GM12874 (cell line): Measurements from ENCODE around the gene C1R.

Experiments used
- CTCF ChIP-seq: IDR thresholded peaks from 2 replicates; pipeline ENCODE4 v1.5.1; 2011; ENCODE audit warnings: low read depth, mild to moderate bottlenecking, control low read depth, low read length, moderate library complexity; ENCODE audit not compliant: insufficient read depth

Gene C1R

DNA sequence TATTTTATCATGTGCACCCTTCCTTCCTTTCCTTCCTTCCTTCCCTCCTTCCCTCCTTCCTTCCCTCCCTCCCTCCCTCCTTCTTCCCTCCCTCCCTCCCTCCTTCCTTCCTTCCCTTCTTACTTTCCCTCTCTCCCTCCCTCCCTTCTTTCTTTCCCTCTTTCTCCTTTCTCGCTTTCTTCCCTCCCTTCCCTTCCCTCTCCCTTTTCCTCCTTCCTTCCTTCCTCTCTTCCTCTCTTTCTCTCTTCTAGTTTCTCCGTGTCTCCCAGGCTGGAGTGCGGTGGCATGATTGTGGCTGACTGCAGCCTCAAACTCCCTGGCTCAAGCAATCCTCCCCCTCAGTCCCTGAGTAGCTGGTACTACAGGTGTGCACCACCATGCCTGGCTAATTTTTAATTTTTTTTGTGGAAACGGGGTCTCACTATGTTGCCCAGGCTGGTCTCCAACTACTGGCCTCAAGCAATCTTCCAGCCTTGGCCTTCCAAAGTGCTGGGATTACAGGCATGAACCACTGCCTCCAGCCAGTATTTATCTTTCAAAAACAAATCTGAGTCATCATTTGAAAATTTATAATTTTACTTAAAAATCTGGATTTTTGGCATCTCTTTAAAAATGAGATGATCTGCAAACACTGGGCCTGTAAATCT, 8.9 kb upstream of the C1R start:
- no peak for TF ChIP-seq CTCF

DNA sequence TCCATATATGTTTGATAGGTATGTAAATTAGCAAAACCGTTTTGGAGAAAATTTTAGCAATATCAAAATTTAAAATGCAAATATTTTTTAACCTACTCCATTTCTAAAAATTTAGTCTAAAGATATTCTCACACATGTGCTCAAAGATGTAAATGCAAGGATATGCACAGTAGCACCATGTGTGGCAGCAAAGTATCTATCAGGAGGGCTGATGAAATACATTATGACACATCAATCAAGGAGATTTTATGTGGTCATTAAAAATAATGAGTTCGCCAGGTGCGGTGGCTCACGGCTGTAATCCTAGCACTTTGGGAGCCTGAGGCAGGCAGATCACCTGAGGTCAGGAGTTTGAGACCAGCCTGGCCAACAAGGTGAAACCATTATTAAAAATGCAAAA, 8.0 kb upstream of the C1R start:
- TF ChIP-seq CTCF, result no peak

GRCh38 chr12:7099290-7099996, 7.2 kb upstream of the C1R start:
- no peak for TF ChIP-seq CTCF

- no peak for TF ChIP-seq CTCF
Measured at GRCh38 chr12:7096979-7097378, 4.7 kb upstream of the C1R start.

- TF ChIP-seq CTCF, result no peak
Measured at GRCh38 chr12:7096006-7096932, 4.0 kb upstream of the C1R start.

DNA sequence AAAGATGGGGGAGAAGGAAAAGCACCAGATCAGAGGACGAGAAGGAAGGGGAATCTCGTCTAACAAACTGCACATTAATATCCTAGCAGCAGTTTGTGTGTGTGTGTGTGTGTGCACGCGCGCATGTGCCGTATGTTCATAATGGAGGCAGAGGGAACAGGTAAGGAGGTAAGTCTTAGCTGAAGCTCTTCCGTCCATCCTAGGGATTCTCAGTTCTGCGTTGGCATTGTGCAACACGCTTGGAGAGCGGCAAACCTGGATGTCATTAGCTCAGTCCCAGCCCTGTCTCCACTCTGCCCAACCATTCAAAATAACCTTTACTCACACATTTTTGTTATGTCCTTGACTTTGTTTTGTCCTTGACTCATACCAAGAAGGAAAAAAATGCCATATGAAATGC, 1.6 kb upstream of the C1R start:
- TF ChIP-seq CTCF, result no peak

DNA sequence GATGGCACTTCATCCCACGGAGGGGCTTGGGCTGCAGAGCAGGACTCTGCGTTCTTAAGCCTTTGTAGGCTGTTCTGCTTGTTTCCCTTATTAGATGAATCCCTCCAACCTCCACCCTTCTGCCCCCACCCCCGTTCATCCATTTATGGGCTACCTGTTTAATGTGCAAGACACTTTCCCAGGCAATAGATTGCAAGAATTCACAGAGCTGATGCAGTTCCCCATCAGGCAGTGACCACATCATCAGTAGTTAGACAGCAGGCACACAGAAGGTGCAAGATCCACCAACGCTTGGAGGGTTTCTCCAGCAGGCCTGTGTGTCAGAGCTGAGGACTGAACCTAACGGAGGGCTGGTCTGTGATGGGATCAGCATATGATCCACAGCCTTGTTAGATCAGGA, 1.2 kb upstream of the C1R start:
- TF ChIP-seq CTCF, result no peak
